ENCODE results near the gene POMC.
"Not testable (repeated sequence)": the region's sequence is repeated elsewhere in the genome, so short reads cannot be mapped to it uniquely, and the experiment has no call there.

Gene POMC

GRCh38 chr2:25168256-25169072, at the start of gene POMC:
TSS of gene POMC (minus strand) at chr2:25168580. CDS start at chr2:25164772, 3,808 bp downstream.
- no peak for FAIRE-seq

GRCh38 chr2:25218100-25218499, 49.7 kb upstream of the POMC start:
- FAIRE-seq, result no peak

GRCh38 chr2:25215948-25216679, 47.7 kb upstream of the POMC start:
- FAIRE-seq, result no peak

DNA sequence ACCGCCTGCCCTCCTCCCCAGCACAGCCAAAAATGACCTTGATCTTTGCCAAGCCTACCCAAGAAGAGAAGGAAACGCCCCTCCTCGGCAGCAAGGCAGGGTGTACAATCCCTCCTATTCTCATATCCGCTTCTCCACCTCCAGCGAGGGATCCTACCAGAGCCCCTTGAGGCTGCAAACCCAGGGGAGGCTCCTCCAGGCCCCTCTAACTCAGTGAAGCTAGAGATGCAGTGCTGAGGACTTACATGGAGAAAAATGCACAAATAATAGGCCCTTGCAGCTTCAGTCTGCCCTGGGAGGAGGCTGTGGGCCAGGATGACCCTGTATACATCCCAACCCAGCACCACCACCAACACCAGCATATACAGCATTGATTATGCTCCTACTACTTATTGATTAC, 46.9 kb upstream of the POMC start:
- no peak for FAIRE-seq

DNA sequence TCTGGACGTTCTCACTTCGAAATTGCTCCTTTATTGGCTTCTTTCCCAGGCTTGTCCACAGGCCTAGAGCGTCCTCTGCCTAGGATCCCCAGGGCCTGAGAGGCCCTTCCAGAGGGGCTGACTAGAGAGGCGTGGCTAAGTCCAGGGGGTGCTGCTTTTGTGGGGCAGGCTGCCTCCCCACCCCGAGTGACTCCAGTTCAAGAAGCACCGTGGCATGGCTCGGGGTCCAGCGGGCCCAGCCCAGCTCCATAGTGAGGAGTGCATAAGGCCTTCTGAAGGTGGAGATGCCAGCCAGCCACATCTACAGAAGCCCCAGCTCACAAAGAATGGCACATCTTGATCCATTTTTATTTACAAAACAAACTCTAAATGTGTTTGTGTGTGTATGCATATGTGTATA, 44.8 kb upstream of the POMC start:
- FAIRE-seq, result no peak

DNA sequence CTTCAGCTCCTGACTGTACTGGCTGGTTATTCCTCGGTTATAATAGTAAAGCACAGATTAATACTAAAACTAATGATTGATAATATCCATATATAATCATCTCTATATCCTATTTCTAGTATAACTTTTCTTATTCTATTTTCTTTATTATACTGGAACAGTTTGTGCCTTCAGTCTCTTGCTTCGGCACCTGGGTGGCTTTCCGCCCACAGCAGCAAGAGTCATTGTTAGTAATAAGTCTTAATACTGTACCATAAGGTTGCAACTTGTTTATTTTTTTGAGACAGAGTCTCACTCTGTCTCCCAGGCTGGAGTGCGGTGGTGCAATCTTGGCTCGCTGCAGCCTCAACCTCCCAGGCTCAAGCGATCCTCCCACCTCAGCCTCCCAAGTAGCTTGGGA, 42.5 kb upstream of the POMC start:
- FAIRE-seq, result not testable (repeated sequence)

DNA sequence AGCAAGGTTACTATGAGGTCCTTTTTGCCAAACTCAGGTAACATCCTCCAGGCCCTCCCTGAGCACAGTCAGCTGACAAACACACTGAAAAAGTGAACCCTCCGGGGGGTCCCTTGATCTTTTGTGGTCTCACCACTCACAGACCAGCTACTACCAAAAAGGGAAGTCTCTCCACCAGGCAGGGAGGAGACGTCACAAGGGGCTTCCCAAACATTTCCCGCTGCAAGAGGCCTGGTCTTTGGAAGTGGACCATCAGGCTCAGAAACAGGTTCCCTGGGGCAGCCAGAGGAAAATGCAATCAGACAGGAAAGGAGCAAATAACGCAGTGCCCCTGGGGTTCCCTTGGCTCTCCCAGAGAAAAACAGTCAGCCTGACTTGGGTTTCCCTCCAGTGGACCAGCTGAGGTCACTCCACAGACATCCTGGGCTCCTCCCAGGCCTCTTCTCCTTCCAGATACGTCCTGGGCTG, 38.7 kb upstream of the POMC start:
- FAIRE-seq, result no peak

DNA sequence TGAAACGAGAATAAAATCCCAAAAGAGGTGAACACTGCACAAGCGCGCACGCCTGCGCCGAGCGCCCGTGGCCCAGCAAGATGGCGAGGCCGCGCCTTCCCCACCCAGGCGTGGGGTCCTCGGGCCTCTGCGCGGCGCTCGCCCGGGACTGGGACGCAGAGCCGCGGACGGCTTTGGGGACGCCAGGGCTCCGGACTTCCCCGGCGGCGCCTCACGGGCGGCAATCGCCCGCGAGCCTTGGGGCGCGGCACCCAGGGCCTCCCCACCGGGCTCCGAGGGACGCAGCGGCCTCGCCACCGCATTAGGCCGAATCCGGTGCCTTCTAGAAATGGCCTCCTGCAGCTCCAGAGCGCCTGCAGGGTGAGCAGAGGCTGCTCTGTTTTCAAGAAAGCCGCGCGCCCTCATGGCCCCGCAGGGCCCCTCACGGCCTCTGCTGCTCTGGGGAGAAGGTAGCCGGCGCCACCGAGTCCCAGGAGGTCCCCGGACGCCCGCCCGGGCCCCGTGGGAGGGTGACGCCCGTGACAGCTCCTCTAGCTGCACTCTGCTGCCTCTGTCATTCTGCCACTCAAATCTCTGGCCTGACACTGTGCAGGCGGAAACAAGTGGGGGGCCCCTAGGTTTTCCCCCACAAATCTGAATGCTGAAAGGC, 35.9 kb upstream of the POMC start:
- no peak for FAIRE-seq

DNA sequence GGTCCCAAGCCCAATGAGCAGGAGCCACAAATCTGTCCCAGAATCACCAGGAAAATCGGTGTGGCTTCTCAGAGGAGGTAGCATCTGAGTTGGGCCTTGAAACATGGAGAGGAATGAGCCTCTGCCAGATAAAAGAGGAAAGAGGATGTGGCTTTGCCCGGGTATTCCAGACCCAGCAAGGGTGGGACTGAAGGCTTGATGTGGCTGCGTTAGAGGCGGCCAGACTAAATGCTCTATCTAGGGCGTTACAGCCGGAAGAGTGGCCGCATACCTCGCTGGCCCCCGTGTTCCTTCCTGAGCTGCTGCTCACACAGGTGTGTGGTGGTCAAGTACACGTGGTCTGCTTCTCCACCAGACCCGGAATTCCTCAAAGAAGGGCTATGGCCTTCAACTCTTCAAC, 33.9 kb upstream of the POMC start:
- no peak for FAIRE-seq

DNA sequence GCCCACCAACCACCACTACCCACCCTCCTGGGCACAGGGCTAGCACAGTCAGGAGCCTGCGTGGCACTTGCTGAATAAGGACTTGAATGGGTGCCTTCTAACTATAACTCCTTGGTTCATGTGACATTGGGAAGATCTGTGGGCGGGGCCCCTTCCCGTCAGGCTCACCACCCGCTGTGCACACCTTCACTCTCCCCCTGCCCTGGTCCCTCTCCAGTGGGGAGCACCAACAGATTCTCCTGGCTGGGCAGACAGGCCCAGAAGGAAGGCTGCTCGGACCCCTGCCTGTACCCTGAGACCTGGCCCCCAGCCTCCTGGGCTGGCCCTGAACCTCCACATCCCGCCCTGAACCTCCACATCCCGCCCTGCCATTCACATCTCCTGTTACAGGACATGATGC, 33.4 kb upstream of the POMC start:
- no peak for FAIRE-seq

- no peak for FAIRE-seq
Measured at GRCh38 chr2:25201265-25201664, 32.9 kb upstream of the POMC start.

DNA sequence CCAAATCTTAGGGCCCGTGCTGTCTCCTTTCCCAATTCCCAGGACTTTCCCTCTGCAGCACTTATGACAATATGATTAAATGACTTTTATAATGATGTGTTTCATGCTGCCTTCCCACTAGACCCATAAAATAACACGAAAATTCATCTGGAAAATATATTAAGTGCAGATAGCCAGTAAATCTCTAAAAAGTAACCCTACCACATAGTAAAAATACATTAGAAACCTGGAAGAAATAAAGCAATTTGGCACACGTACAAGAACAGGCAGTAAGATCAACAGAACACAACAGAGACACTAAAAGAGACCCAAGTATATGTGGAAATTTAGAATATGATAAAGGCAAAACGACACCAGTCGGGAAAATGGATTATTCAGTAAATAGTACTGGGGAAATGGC, 30.2 kb upstream of the POMC start:
- FAIRE-seq, result no peak

DNA sequence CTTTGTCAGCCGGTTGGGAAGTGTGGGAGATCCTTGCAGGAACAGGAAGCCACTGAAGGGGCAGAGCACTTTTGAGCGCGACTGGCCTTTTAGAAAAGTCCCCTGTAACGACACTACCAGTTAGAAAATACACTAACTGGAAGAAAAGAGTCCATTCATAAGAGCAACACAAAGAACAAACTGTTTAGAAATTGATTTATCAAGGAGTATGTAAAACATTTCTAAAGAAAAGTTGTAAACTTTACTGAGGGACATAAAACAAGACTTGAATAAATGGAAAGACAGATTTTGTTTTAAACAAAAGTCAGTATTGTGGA, 29.8 kb upstream of the POMC start:
- FAIRE-seq, result no peak

DNA sequence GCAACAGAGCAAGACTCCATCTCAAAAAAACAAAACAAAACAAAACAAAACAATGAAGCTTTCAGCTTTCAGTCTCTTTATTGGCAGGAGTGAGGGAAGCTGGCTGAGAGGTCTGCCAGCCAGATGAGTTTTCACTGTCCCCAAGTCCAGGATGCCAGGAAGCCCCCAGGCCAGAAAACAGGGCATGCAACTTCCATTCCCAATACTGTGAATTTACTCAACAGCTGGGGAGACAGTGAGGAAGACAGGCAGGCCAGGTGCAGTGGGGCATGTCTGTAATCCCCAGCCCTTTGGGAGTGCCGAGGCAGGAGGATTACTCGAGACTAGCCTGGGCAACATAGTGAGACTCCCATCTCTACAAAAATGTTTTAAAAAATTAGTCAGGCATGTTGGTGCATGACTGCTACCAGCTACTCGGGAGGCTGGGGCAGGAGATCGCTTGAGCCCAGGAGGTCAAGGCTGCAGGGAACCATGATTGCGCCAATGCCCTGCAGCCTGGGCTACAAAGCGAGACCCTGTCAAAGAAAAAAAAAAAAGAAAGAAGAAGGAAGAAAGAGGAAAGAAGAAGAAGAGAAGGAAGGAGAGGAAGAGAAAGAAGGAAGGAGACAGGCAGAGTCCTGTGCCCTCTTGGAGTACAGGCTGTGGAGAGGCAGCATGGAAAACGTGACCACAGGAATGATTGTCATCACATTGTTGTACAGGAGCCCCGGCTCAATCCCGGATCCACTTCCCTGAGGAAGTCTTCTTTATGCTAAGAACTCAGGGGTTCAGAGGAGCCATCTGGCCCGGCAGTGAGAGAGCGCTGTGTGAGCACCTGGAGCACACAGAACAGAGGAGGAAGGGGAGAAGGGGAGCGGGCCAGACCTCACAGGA, 29.2 kb upstream of the POMC start:
- FAIRE-seq, result no peak

- no peak for FAIRE-seq
Measured at GRCh38 chr2:25194576-25195122, 26.3 kb upstream of the POMC start.

- FAIRE-seq, result no peak
Measured at GRCh38 chr2:25190536-25190935, 22.2 kb upstream of the POMC start.

DNA sequence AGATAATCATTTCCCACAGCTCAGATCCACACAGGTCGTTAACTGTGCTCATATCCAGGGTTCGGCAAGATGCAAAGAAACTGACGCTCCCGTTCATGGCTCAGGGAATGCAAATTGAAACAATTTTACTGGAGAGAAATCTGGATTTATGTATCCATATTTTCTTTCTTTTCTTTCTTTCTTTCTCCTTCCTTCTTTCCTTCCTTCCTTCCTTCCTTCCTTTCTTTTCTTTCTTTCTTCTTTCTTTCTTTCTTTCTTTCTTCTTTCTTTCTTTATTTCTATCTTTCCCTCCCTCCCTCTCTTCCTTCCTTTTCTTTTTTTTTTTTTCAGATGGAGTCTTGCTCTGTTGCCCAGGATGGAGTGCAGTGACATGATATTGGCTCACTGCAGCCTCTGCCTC, 20.0 kb upstream of the POMC start:
- no peak for FAIRE-seq

- no peak for FAIRE-seq
Measured at GRCh38 chr2:25187729-25188350, 19.5 kb upstream of the POMC start.

DNA sequence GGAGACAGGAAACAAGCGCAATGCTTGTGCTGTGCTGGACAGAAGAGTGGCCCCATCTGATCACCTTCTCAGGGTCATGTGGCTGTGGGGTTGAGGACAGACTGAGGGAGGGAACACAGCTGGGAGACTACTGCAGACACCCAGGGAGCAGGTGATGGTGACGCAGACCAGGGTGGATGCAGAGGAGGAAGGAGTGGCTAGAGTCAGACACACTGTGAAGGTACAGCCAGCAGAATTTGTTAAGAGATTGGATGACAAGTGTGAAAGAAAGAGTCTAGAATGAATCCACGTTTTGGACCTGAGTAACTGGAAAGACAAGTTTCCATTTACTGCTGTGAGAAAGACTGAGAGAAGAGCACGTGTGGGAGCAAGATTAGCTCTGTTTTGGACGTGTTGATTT, 15.9 kb upstream of the POMC start:
- no peak for FAIRE-seq

GRCh38 chr2:25178976-25179375, 10.6 kb upstream of the POMC start:
- FAIRE-seq, result no peak

- FAIRE-seq, result no peak
Measured at GRCh38 chr2:25177211-25177611, 8.8 kb upstream of the POMC start.

DNA sequence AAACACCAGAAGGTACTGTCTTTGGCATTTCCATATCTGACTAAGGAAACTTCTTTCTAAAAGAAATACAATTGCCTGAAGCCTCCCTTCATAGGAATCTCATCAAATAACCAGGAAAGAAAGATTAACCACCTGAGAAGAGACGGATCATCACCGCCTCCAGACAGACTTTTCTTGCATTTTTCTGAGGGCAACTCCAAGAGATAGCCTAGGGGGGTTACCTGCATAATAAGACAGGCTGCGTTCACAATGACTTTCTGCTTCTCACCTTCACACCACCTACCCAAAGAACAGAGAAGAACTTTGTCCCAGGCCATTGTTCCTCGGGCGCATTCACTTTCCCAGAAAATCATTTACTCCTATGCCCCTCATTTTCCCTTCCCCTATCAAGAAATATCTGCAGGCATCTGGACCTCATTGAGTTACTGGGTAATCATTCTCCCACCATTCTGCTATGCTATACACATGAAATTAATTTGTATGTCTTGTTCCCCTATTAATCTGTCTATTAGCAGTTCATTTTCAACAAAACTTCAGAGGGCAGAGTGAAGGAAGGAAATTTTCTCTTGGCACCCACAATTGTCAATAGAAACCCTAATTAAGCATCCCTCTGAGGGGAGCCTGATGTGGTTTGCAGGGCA, 8.3 kb upstream of the POMC start:
- no peak for FAIRE-seq
